GM12878 (cell line): ENCODE results near the gene LIN28B. TPM values are rescaled to one million over a fixed set of nuclear protein-coding genes. Genes with fewer than 3 reads are reported as not detected.
A peak's percentile ranks its signal among the peaks of the same experiment; 100 is the strongest.

Experiments used
- ATAC-seq: fragments of 200-7000 bp; cut with Tn5 transposase; 3 replicates; pipeline ENCODE4 v1.9.1; 2020; ENCODE audit warnings: mild to moderate bottlenecking, moderate library complexity
- BruUV-seq: library from RNA; stranded (reverse); fragments of 400-500 nt; replicated peaks from 2 replicates; lab custom pipeline; 2021; lab: Mats Ljungman, UMichigan
- CTCF ChIA-PET: fragments of 300-600 bp; sonication (Branson Sonifier 250); formaldehyde crosslinking; extraction: SDS; loops from one replicate; lab custom pipeline; 2021; ENCODE audit warnings: inconsistent platforms; lab: Yijun Ruan, JAX
- POLR2A ChIA-PET: fragments of 350-600 bp; formaldehyde crosslinking; extraction: SDS; loops from one replicate; lab custom pipeline; 2021; ENCODE audit warnings: inconsistent platforms; lab: Charles Lee
- RAD21 ChIA-PET: fragments of 300-600 bp; sonication (Branson Sonifier 250); formaldehyde crosslinking; loops from one replicate; lab custom pipeline; 2023; ENCODE audit warnings: antibody characterized with exemption; ENCODE audit not compliant: unreplicated experiment; lab: Charles Lee
- SMC1A ChIA-PET: fragments of 300-600 bp; sonication (Branson Sonifier 250); formaldehyde crosslinking; loops from one replicate; lab custom pipeline; 2023; ENCODE audit not compliant: unreplicated experiment, uncharacterized antibody; lab: Charles Lee
- DNase-seq: peaks from one replicate; pipeline ENCODE4 v3.0.0-alpha.2; 2011; ENCODE audit warnings: low read depth, low spot score
- FAIRE-seq: peaks from 3 replicates; lab custom pipeline; 2011; peaks lifted over from hg19 to GRCh38; lab: Jason Lieb, UNC
- H2AFZ ChIP-seq: 2 replicates; pipeline ENCODE4 v1.6.0; 2011; ENCODE audit warnings: low read depth, low read length, control low read depth; ENCODE audit not compliant: control insufficient read depth
- H3K27ac ChIP-seq: 2 replicates; pipeline ENCODE4 v1.5.1; 2011; ENCODE audit warnings: control low read depth; ENCODE audit not compliant: control insufficient read depth, insufficient read depth
- H3K27me3 ChIP-seq, 2 experiments: replicated peaks in 1 of 2; 2 replicates each; pipeline versions ENCODE4 v1.6.0 to v1.6.1; 2011; ENCODE audit warnings: low read length in 1 of 2; ENCODE audit not compliant: control insufficient read depth in 2 of 2, insufficient read depth in 2 of 2
- H3K36me3 ChIP-seq, 2 experiments: 2 replicates each; pipeline ENCODE4 v1.5.1; 2011; ENCODE audit warnings: low read length in 1 of 2; ENCODE audit not compliant: control insufficient read depth in 2 of 2, insufficient read depth in 2 of 2
- H3K4me1 ChIP-seq: 2 replicates; pipeline ENCODE4 v1.6.1; 2011; ENCODE audit warnings: mild to moderate bottlenecking, low read length, moderate library complexity, mixed read lengths; ENCODE audit not compliant: control insufficient read depth, insufficient read depth
- H3K4me2 ChIP-seq: 2 replicates; pipeline ENCODE4 v1.6.0; 2011; ENCODE audit warnings: control low read depth; ENCODE audit not compliant: control insufficient read depth, insufficient read depth
- H3K4me3 ChIP-seq: fragments of 200-600 bp; sonication (generic); 2 replicates; pipeline ENCODE4 v1.5.1; 2016
- H3K79me2 ChIP-seq: 2 replicates; pipeline ENCODE4 v1.6.0; 2011; ENCODE audit warnings: low read length; ENCODE audit not compliant: control insufficient read depth, insufficient read depth
- H3K9ac ChIP-seq: 2 replicates; pipeline ENCODE4 v1.8.0; 2011; ENCODE audit warnings: low read length, control low read depth, mixed read lengths; ENCODE audit not compliant: control insufficient read depth, insufficient read depth
- H3K9me3 ChIP-seq: replicated peaks from 3 replicates; pipeline ENCODE4 v1.5.1; 2011; ENCODE audit warnings: mild to moderate bottlenecking, low read length; ENCODE audit not compliant: control insufficient read depth, insufficient read depth
- H4K20me1 ChIP-seq: 2 replicates; pipeline ENCODE4 v1.6.0; 2011; ENCODE audit not compliant: control insufficient read depth, insufficient read depth
- CHD2 ChIP-seq: IDR thresholded peaks from 2 replicates; pipeline ENCODE4 v1.6.1; 2011; ENCODE audit warnings: low read depth, low read length, improper control_type of control experiment, borderline replicate concordance
- CHD4 ChIP-seq: fragments of 200-600 bp; sonication (generic); IDR thresholded peaks from 2 replicates; pipeline ENCODE4 v1.6.1; 2016; ENCODE audit warnings: mild to moderate bottlenecking
- HCFC1 ChIP-seq: fragments of 150-350 bp; IDR thresholded peaks from 2 replicates; pipeline ENCODE4 v1.6.1; 2014; ENCODE audit warnings: low read length
- HDAC6 ChIP-seq: fragments of 200-600 bp; sonication (generic); IDR thresholded peaks from one replicate; pipeline ENCODE4 v1.8.0; 2017; ENCODE audit warnings: antibody characterized with exemption; ENCODE audit not compliant: unreplicated experiment
- IKZF2 ChIP-seq, 2 experiments: fragments of 450-650 bp; IDR thresholded peaks; 2 replicates each; pipeline ENCODE4 v1.6.1; 2017; ENCODE audit warnings: mild to moderate bottlenecking in 2 of 2, moderate library complexity in 2 of 2
- KAT2A ChIP-seq: conservative IDR thresholded peaks from 2 replicates; pipeline ENCODE4 v1.6.1; 2011; ENCODE audit warnings: low read depth, low read length; ENCODE audit not compliant: control insufficient read depth
- LARP7 ChIP-seq: fragments of 450-650 bp; IDR thresholded peaks from 2 replicates; pipeline ENCODE4 v1.6.1; 2017; ENCODE audit warnings: mild to moderate bottlenecking
- NRF1 ChIP-seq: conservative IDR thresholded peaks from 2 replicates; pipeline ENCODE4 v1.6.1; 2011; ENCODE audit warnings: mild to moderate bottlenecking, low read depth, low read length, improper control_type of control experiment
- TAF1 ChIP-seq: IDR thresholded peaks from 2 replicates; pipeline ENCODE4 v1.6.1; 2011; ENCODE audit warnings: mild to moderate bottlenecking, low read depth, low read length, borderline replicate concordance
- TARDBP ChIP-seq: IDR thresholded peaks from 2 replicates; pipeline ENCODE4 v1.6.1; 2016; ENCODE audit warnings: borderline replicate concordance
- WGBS: methylation state at CpG from one replicate; pipeline ENCODE4 v1.1.6; 2016; ENCODE audit warnings: low lambda C conversion rate; ENCODE audit not compliant: insufficient replicate concordance, insufficient coverage; ENCODE audit errors: missing lambda C conversion rate; 5-methylcytosine and 5-hydroxymethylcytosine counted together
- in situ Hi-C: fragments of 300-500 bp; cut with MboI; formaldehyde crosslinking; loops from 9 replicates; pipeline ENCODE4 v1.14.3; 2018; ENCODE audit warnings: mixed read lengths
- intact Hi-C: fragments of 100-400 bp; cut with micrococcal nuclease; formaldehyde crosslinking; loops from one replicate; pipeline ENCODE4 v1.14.2; 2022; ENCODE audit not compliant: unreplicated experiment
- polyA plus RNA-seq, 11 experiments: library from polyadenylated mRNA; depleted of rRNA in 4 of 11; unstranded in 6 of 11; stranded (reverse) in 5 of 11; fragments of >200 nt; fragmentation: Nextera tagmentation in 4 of 11; fragmentation: Illumina TruSeq in 1 of 11; extraction: Ambion mirVana in 4 of 11; extraction: Trizol in 1 of 11; gene quantifications; 1 replicate in 1 of 11; 2 replicates in 10 of 11; pipeline versions ENCODE4 v1.2.1 to v1.2.3, GENCODE V29; 2011 to 2016; ENCODE audit warnings: inconsistent platforms in 2 of 11, missing spikeins in 2 of 11, low read depth in 1 of 11
- total RNA-seq, 4 experiments: library from RNA; depleted of rRNA in 3 of 4; stranded (reverse); fragments of >200 nt in 3 of 4; fragmentation: Illumina TruSeq in 1 of 4; extraction: Trizol in 1 of 4; gene quantifications; 2 replicates each; pipeline versions ENCODE4 v1.2.1 to v1.2.3, GENCODE V29; 2013 to 2021
- TF ChIP-seq, protein P1 (sequence below): IDR thresholded peaks from 2 replicates; pipeline ENCODE4 v1.6.1; 2011; ENCODE audit warnings: mild to moderate bottlenecking, low read depth, low read length, moderate library complexity; ENCODE audit not compliant: insufficient replicate concordance
- TF ChIP-seq, protein P2 (sequence below): IDR thresholded peaks from 2 replicates; pipeline ENCODE4 v1.6.1; 2011; ENCODE audit warnings: borderline replicate concordance, low read depth, mild to moderate bottlenecking, moderate library complexity, mixed read lengths, low read length; ENCODE audit not compliant: insufficient read depth; ENCODE audit errors: extremely low read length
- TF ChIP-seq, protein P3 (sequence below): fragments of 450-650 bp; IDR thresholded peaks from 2 replicates; pipeline ENCODE4 v1.6.1; 2016; ENCODE audit warnings: mild to moderate bottlenecking, moderate library complexity, borderline replicate concordance
- TF ChIP-seq, protein P4 (sequence below): IDR thresholded peaks from 2 replicates; pipeline ENCODE4 v1.6.1; 2012; ENCODE audit warnings: low read length, inconsistent platforms

Gene LIN28B
- total and polyA plus RNA-seq, 10 of the 15 experiments (the other 5 are each of a cell fraction or from before 2014, with no cell fraction given), result 0.01 to 2.4 (median 0.09) TPM; not detected in 6

DNA sequence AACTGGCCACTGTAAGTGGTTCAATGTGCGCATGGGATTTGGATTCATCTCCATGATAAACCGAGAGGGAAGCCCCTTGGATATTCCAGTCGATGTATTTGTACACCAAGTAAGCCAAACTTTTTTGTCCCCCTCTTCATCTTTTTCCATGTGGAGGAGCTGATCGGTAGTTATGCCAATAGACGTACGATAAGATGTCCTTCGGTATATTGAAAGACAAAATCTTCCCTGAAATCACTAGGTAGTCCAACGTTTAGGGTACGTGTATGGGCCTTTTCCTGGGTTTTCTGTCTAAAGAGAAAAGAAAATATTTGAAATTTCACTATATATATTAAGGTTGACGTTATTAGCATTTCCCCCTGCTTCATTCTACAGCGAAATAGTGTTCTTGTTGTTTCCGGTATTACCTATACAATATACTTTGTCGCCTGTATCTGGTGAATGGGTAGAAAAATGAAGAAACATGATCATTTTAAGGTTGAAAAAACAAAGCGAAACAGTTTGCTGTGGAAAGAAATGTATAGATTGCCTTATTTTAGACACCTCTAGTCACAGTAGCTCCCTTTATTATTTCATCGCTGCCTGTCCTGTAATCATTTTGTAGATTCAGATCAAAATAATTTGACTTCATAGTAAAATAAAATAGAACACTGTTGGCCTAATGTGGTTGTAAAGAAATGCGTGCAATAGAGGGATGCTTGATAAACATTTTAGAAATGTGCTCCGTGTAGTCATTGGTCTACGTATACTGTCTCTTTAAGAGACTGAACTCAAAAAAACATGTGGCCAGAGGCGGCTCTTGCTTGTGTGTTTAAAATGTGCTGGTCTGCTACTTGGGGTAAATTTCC lies 1.5 kb downstream of the LIN28B start:
- H3K27me3 ChIP-seq, result peaks cover 1 to 10% of the 10 kb centered on the region in 2 experiments; a peak in 2 of 4 replicates
- DNase-seq (no peak), FAIRE-seq (no peak), ATAC-seq (peak; percentile 60)
- H2AFZ ChIP-seq, result no peak overlapping the region
- no TSS peak for BruUV-seq
- SMC1A ChIA-PET, result no interaction called here
- no peak overlapping the region for H3K9ac ChIP-seq
- POLR2A ChIA-PET, result no interaction called here
- no peaks in the 10 kb centered on the region for H3K79me2 ChIP-seq
- H3K4me1 ChIP-seq, result no peaks in the 10 kb centered on the region
- CTCF ChIA-PET, result interaction anchor here (1.1 kb wide), 1 partner anchor 18 kb away, joined by 4 read pairs; no protein-coding TSS in a partner anchor
- no peak overlapping the region for H3K27ac ChIP-seq
- no peaks in the 10 kb centered on the region for H4K20me1 ChIP-seq
- no peaks in the 10 kb centered on the region; the same call in 2 of the 3 replicates for H3K9me3 ChIP-seq
- WGBS, result 31% methylated on average over 19 of the region's 19 CpGs
- intact Hi-C loops, result loop anchor here (1.0 kb wide), 1 partner anchor 23 kb away; no protein-coding TSS in a partner anchor
- no peaks in the 10 kb centered on the region for H3K36me3 ChIP-seq
- in situ Hi-C loops, result no loop called here
- H3K4me2 ChIP-seq, result no peak overlapping the region
- no peak overlapping the region for H3K4me3 ChIP-seq
- RAD21 ChIA-PET, result no interaction called here
- TF ChIP-seq NRF1 (no peak), KAT2A (no peak), IKZF2 (IDR thresholded peaks at IDR 0.05) (no peak), LARP7 (no peak), HCFC1 (no peak), TARDBP (no peak), HDAC6 (no peak), TAF1 (no peak), CHD4 (no peak), CHD2 (no peak)
- TF ChIP-seq, protein P1, sequence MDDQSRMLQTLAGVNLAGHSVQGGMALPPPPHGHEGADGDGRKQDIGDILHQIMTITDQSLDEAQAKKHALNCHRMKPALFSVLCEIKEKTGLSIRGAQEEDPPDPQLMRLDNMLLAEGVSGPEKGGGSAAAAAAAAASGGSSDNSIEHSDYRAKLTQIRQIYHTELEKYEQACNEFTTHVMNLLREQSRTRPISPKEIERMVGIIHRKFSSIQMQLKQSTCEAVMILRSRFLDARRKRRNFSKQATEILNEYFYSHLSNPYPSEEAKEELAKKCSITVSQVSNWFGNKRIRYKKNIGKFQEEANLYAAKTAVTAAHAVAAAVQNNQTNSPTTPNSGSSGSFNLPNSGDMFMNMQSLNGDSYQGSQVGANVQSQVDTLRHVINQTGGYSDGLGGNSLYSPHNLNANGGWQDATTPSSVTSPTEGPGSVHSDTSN, result no peak
- TF ChIP-seq, protein P2, sequence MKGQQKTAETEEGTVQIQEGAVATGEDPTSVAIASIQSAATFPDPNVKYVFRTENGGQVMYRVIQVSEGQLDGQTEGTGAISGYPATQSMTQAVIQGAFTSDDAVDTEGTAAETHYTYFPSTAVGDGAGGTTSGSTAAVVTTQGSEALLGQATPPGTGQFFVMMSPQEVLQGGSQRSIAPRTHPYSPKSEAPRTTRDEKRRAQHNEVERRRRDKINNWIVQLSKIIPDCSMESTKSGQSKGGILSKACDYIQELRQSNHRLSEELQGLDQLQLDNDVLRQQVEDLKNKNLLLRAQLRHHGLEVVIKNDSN, result no peak
- TF ChIP-seq, protein P3, sequence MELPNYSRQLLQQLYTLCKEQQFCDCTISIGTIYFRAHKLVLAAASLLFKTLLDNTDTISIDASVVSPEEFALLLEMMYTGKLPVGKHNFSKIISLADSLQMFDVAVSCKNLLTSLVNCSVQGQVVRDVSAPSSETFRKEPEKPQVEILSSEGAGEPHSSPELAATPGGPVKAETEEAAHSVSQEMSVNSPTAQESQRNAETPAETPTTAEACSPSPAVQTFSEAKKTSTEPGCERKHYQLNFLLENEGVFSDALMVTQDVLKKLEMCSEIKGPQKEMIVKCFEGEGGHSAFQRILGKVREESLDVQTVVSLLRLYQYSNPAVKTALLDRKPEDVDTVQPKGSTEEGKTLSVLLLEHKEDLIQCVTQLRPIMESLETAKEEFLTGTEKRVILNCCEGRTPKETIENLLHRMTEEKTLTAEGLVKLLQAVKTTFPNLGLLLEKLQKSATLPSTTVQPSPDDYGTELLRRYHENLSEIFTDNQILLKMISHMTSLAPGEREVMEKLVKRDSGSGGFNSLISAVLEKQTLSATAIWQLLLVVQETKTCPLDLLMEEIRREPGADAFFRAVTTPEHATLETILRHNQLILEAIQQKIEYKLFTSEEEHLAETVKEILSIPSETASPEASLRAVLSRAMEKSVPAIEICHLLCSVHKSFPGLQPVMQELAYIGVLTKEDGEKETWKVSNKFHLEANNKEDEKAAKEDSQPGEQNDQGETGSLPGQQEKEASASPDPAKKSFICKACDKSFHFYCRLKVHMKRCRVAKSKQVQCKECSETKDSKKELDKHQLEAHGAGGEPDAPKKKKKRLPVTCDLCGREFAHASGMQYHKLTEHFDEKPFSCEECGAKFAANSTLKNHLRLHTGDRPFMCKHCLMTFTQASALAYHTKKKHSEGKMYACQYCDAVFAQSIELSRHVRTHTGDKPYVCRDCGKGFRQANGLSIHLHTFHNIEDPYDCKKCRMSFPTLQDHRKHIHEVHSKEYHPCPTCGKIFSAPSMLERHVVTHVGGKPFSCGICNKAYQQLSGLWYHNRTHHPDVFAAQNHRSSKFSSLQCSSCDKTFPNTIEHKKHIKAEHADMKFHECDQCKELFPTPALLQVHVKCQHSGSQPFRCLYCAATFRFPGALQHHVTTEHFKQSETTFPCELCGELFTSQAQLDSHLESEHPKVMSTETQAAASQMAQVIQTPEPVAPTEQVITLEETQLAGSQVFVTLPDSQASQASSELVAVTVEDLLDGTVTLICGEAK, result no peak
- TF ChIP-seq, protein P4, sequence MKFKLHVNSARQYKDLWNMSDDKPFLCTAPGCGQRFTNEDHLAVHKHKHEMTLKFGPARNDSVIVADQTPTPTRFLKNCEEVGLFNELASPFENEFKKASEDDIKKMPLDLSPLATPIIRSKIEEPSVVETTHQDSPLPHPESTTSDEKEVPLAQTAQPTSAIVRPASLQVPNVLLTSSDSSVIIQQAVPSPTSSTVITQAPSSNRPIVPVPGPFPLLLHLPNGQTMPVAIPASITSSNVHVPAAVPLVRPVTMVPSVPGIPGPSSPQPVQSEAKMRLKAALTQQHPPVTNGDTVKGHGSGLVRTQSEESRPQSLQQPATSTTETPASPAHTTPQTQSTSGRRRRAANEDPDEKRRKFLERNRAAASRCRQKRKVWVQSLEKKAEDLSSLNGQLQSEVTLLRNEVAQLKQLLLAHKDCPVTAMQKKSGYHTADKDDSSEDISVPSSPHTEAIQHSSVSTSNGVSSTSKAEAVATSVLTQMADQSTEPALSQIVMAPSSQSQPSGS, result no peak
